Fibroblast of pulmonary artery (primary cell): Measurements from ENCODE around the gene LRRC47.
A peak's percentile ranks its signal among the peaks of the same experiment; 100 is the strongest.

Source experiments
- DNase-seq: peaks from one replicate; pipeline ENCODE4 v3.0.0-alpha.2; 2010; ENCODE audit warnings: low read depth
- H3K4me3 ChIP-seq: replicated peaks from 2 replicates; pipeline ENCODE4 v1.5.1; 2011; ENCODE audit warnings: low read depth, mild to moderate bottlenecking, control low read depth, low read length, moderate library complexity
- TF ChIP-seq, protein P1 (sequence below): IDR thresholded peaks from 2 replicates; pipeline ENCODE4 v1.5.1; 2011; ENCODE audit warnings: mild to moderate bottlenecking, control low read depth, low read length, inconsistent platforms; ENCODE audit errors: missing control alignments

The LRRC47 gene

DNA sequence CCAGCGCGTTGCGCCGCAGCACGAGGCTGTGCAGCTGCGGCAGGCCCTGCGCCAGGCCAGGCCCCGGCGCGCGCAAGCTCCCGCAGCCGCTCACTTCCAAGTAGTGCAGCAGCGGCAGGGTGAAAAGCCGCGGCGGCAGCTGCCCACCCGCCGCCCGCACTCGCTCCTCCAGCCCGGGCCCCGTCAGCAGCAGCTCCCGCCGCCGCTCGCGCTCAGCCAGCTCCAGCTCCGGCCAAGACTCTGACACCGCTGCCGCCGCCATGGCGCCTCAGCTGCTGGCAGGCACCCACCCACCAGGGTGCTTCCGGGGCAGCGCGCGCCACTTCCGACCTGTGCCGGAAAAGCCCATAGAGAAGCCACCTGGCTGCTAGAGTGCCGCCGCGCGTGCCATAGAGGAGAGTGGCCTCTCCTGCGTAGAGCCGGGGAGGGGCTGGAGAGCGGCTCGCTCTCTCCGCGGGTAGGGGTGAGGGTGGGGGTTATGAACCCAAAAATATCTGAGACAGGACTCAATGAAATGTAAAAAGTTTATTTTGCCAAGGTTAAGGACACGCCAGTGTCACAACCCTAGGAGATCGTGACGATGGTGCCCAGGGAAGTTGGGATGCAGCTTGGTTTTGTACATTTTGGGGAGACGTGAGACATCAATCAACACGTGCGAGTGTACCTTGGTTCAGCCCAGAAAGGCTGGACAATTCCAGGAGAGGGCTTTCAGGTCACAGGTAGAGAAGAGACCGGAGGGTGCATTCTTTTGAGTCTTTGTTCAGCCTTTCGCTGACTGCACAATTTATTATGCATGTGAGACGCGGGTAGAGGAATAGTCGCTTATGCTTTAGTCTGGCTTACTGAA, at the start of gene LRRC47:
TSS of gene LRRC47 (minus strand) at position 284 of the 847 bp plus-strand sequence. CDS start at position 262, 22 bp downstream.
- peak within 1 kb of the TSS; percentile 78 for H3K4me3 ChIP-seq
- TF ChIP-seq, protein P1, sequence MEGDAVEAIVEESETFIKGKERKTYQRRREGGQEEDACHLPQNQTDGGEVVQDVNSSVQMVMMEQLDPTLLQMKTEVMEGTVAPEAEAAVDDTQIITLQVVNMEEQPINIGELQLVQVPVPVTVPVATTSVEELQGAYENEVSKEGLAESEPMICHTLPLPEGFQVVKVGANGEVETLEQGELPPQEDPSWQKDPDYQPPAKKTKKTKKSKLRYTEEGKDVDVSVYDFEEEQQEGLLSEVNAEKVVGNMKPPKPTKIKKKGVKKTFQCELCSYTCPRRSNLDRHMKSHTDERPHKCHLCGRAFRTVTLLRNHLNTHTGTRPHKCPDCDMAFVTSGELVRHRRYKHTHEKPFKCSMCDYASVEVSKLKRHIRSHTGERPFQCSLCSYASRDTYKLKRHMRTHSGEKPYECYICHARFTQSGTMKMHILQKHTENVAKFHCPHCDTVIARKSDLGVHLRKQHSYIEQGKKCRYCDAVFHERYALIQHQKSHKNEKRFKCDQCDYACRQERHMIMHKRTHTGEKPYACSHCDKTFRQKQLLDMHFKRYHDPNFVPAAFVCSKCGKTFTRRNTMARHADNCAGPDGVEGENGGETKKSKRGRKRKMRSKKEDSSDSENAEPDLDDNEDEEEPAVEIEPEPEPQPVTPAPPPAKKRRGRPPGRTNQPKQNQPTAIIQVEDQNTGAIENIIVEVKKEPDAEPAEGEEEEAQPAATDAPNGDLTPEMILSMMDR, result no peak
- DNase-seq, result peak; percentile 93

DNA sequence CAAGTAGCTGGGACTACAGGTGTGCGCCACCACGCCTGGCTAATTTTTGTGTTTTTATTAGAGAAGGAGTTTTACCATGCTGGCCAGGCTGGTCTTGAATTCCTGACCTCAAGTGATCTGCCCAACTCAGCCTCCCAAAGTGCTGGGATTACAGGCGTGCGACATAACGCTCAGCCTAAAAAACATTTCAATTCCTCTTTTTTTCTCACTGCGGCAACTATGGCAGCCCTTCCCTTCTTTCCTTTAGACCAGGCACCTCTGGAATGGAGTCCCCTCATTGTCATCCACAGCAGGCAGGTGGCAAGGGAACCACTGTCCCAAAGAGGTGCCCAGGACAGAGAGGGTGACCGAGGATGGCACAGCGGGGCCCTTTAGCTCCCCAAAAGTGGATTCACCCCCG, 46.6 kb upstream of the LRRC47 start:
- DNase-seq, result no peak
- TF ChIP-seq, protein P1, result no peak
- no peak overlapping the region for H3K4me3 ChIP-seq

DNA sequence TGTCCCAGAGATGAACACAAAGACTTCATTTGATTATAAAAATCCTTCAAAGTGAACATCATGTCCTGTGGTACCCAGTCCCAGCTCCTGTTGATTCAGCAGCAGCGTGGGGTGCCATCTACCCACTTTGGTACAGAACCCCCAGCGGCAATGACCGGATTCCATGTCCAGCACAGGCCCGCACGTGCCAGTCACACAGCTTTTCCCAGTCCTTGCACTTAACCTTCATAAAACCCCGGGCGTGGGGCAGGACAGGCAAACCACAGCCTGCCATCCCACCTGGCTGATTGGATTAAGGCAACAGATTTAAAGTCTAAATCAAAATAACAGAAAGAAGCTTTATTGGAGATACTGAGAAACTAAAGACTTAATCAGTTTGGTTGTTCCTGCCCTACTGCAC, 45.2 kb upstream of the LRRC47 start:
- H3K4me3 ChIP-seq, result no peak overlapping the region
- DNase-seq, result no peak
- TF ChIP-seq, protein P1, result no peak

DNA sequence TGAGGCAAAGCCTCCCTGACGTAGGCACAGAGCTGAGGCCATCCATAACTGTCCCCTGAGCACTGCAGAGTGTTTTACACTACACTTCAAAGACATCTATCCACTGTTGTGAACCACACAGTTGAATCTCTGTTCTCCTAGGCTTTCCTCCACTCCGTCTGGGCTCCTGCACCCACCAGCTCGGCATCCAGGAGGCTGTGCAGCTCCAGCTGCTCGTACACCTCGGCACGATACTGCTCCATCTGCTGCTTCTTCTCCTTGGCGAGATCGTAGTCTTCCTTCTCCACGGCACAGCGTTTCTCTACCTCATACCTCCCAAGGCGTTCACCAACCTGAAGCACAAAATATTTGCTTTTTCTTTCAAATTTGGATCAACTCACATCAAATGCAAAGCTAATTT, 42.5 kb upstream of the LRRC47 start:
- no peak for DNase-seq
- TF ChIP-seq, protein P1, result no peak
- no peak overlapping the region for H3K4me3 ChIP-seq

DNA sequence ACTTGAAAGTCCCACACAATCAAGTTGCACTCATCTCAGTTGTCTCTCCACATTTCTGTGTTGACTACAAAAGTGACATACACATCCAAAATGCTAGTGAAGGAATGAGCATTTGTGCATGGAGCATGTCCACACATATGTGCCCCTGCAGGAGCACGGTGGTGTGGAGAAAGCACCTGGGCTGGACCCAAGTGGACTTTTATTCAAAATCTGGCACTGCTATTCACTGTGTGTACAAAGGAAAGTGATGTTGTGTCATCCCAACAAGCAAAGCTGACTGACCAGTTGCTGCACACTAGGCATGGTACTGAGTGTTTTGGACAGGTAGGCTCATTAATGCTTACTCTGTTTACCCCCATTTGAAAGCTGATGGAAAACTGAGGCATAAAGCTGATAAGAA, 41.4 kb upstream of the LRRC47 start:
- no peak for DNase-seq
- H3K4me3 ChIP-seq, result no peak overlapping the region
- TF ChIP-seq, protein P1, result no peak

DNA sequence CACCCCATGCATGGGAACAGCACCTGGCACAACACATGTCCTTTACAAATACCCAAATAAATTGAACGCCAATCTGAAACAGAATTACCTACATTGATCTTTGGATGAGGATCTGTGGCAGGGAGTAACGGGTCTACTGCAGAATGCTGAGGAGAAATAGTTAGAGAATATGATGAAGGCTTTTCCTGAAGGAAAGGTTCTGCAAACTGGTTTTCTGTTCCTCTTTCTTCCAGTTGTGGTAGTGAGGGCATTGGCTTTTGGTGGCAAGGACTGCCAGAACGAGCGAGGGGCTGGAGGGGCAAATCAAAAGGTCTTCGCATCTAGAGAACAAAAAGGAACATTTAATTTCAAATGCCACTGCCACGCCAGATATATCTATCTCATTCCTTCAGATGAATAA, 40.9 kb upstream of the LRRC47 start:
- TF ChIP-seq, protein P1, result no peak
- DNase-seq, result no peak
- no peak overlapping the region for H3K4me3 ChIP-seq

DNA sequence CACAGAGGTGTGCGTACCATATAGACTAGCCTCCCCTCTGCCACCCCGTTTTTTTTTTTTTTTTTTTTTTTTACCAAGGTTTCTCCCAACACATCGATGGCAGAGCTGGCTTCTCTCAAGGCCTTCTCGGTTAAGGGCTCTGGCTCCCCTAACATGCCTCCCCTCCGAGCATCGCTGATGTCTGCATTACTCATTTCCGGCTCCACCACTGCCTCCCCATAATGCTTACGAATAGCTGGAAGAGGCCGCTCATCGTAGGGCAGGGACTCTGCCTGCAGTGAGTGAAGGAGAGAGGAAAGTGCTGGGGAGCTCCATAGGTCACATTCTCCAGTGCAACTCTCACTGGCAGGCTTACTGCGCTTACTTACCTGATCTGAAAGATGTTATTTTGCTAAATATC, 40.1 kb upstream of the LRRC47 start:
- TF ChIP-seq, protein P1, result no peak
- peak; percentile 17 for DNase-seq
- H3K4me3 ChIP-seq, result no peak overlapping the region
